ENCODE data around the gene IL36RN. TPM values are rescaled to one million over a fixed set of nuclear protein-coding genes. Genes with fewer than 3 reads are reported as not detected.

The IL36RN gene
- total RNA-seq, 1 donor from 2014 or later = not detected

GRCh38 chr2:113014067-113014466 lies 44.9 kb upstream of the IL36RN start:
- no peak for TF ChIP-seq CTCF (conservative IDR thresholded peaks at IDR 0.05; ENCODE audit: low read depth, low read length)

GRCh38 chr2:113015042-113015441 lies 44.0 kb upstream of the IL36RN start:
- no peak for TF ChIP-seq CTCF (conservative IDR thresholded peaks at IDR 0.05; ENCODE audit: low read depth, low read length)
- DNase-seq (ENCODE audit: low read depth) = no peak
- no peak overlapping the region for H3K4me3 ChIP-seq (ENCODE audit: low read depth, low read length)

More at GRCh38 chr2:113014067-113014466, 44.9 kb upstream of the IL36RN start:
- no peak for DNase-seq (ENCODE audit: low read depth)
- H3K4me3 ChIP-seq (ENCODE audit: low read depth, low read length) = no peak overlapping the region

- no peak overlapping the region for H3K4me3 ChIP-seq (ENCODE audit: low read depth, low read length)
- no peak for DNase-seq (ENCODE audit: low read depth)
- TF ChIP-seq CTCF (conservative IDR thresholded peaks at IDR 0.05; ENCODE audit: low read depth, low read length) = no peak
Measured at GRCh38 chr2:113015655-113016054, 43.3 kb upstream of the IL36RN start.

GRCh38 chr2:113018509-113018908 lies 40.5 kb upstream of the IL36RN start:
- no peak overlapping the region for H3K4me3 ChIP-seq (ENCODE audit: low read depth, low read length)
- no peak for TF ChIP-seq CTCF (conservative IDR thresholded peaks at IDR 0.05; ENCODE audit: low read depth, low read length)
- no peak for DNase-seq (ENCODE audit: low read depth)

GRCh38 chr2:113021312-113021711 lies 37.7 kb upstream of the IL36RN start:
- DNase-seq (ENCODE audit: low read depth) = no peak
- TF ChIP-seq CTCF (conservative IDR thresholded peaks at IDR 0.05; ENCODE audit: low read depth, low read length) = no peak

GRCh38 chr2:113024764-113025163 lies 34.2 kb upstream of the IL36RN start:
- no peak for DNase-seq (ENCODE audit: low read depth)
- no peak for TF ChIP-seq CTCF (conservative IDR thresholded peaks at IDR 0.05; ENCODE audit: low read depth, low read length)
- H3K4me3 ChIP-seq (ENCODE audit: low read depth, low read length) = no peak overlapping the region

More at GRCh38 chr2:113021312-113021711, 37.7 kb upstream of the IL36RN start:
- no peak overlapping the region for H3K4me3 ChIP-seq (ENCODE audit: low read depth, low read length)

GRCh38 chr2:113025737-113026136 lies 33.3 kb upstream of the IL36RN start:
- no peak overlapping the region for H3K4me3 ChIP-seq (ENCODE audit: low read depth, low read length)
- TF ChIP-seq CTCF (conservative IDR thresholded peaks at IDR 0.05; ENCODE audit: low read depth, low read length) = no peak
- DNase-seq (ENCODE audit: low read depth) = no peak
